Skeletal muscle cell (primary cell): ENCODE results near the gene BAIAP3.
"Not testable (repeated sequence)": the region's sequence is repeated elsewhere in the genome, so short reads cannot be mapped to it uniquely, and the experiment has no call there.

Experiments
- DNase-seq: peaks from one replicate; pipeline ENCODE4 v3.0.0-alpha.2; 2010; ENCODE audit warnings: low read depth
- H3K4me3 ChIP-seq: 2 replicates; pipeline ENCODE4 v1.5.1; 2011; ENCODE audit warnings: low read depth, mild to moderate bottlenecking, control low read depth, low read length, moderate library complexity

Gene BAIAP3

GRCh38 chr16:1315081-1316032 lies 18.1 kb upstream of the BAIAP3 start:
- DNase-seq = no peak
- no peak overlapping the region for H3K4me3 ChIP-seq

- H3K4me3 ChIP-seq = no peak overlapping the region
- no peak for DNase-seq
Observed at GRCh38 chr16:1316033-1316405, 17.4 kb upstream of the BAIAP3 start.

DNA sequence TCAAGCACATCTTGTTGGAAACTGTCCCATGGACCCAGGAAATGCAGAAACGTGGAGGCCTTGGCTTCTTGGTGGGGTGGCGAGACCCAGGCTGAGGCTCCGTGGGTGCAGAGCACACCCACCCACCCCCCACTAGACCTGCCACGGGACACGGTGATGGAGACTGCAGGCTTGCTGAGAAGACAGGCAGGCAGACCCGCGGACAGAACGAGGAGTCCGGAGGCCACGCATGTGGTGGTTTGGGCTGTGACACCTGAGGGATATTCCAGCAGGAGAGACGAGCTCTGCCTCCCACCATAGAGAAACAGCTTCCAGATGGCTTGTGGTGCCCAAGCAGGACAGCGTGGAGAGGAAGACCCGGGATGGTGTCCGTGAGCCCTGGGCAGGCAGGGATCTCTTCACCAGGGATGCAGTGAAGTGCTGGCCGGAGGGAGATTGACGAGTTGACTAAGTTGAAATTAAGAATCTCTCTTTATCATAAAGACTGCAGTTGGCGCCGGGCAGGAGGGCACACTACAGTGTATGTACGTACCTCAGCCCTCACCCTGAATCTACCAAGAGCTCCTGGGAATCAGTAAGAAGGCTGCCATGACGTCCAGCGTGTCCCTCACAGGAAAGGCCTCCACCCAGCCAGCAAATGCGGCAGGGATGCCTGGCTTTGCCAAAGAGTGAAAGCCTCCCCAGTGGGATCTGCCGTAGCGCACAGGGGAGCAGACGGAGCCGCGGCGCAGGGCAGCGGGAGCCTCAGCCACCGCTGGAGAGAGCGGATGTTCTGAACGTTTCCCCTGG lies 15.8 kb upstream of the BAIAP3 start:
- no peak overlapping the region for H3K4me3 ChIP-seq
- no peak for DNase-seq

DNA sequence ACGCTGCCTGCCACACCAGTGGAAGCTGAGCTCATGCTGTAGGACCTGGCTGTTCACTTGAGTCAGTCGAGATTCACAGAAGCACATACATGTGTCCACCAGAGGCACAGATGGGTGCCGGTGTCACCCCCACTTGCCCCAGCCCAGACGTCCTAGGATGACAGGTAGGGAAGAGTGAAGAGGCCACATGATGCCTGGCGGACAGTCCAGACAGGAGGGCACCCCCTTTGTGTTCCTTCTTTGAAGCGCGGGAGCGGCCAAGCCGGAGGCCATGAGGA lies 15.2 kb upstream of the BAIAP3 start:
- DNase-seq = no peak
- H3K4me3 ChIP-seq = no peak overlapping the region

DNA sequence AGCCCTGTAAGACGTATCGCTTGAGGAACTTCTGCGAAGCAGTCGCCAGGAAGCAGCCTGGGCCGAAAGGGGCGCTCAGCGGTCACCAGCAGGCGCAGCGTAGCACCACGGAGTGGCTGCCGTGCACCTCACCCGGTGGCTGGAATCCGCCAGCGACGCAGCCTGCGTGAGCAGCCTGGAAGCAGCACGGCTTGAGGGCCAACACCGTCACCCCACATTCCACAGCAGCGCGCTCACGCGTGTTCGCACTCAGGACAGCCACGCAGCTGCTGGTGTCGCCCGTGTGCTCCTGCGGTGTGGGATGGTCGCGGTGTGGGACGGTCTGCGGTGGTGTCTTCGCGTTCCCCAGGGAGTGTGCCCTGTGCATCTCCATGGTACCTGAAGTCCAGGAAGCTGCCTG lies 14.4 kb upstream of the BAIAP3 start:
- no peak for DNase-seq
- no peak overlapping the region for H3K4me3 ChIP-seq

GRCh38 chr16:1320097-1320496 lies 13.3 kb upstream of the BAIAP3 start:
- H3K4me3 ChIP-seq = no peak overlapping the region
- no peak for DNase-seq

DNA sequence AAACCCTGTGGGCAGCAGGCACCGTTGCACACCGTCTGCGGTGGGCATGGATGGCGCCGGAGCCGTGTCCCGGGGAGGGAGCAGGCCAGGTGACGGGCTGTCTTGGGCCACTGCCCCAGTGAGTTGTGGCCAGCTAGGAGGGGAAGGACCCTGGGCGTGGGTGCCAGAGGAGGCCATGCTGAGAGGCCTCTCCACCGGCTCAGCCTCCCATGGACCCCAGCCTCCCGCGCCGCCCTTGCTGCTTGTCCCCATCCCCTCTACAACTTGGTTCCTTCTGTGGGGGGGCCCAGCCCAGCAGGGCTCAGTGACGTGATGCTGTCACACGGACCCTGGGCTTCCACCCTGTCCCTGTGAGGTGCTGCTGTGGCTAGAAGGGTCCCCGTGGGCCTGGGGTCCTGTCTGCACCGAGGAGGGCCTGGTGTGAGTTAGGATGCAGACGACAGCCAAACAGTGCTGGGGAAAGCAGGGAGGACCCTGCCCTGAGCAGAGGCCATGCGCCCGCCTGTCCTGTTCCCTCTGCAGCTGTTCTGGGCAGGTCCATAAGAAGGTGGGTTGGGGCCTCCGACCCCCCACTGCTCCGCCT lies 12.7 kb upstream of the BAIAP3 start:
- no peak overlapping the region for H3K4me3 ChIP-seq
- no peak for DNase-seq

GRCh38 chr16:1322407-1322806 lies 11.0 kb upstream of the BAIAP3 start:
- no peak overlapping the region for H3K4me3 ChIP-seq
- DNase-seq = no peak

- no peak overlapping the region for H3K4me3 ChIP-seq
- DNase-seq = no peak
Observed at GRCh38 chr16:1323296-1324239, 9.9 kb upstream of the BAIAP3 start.

DNA sequence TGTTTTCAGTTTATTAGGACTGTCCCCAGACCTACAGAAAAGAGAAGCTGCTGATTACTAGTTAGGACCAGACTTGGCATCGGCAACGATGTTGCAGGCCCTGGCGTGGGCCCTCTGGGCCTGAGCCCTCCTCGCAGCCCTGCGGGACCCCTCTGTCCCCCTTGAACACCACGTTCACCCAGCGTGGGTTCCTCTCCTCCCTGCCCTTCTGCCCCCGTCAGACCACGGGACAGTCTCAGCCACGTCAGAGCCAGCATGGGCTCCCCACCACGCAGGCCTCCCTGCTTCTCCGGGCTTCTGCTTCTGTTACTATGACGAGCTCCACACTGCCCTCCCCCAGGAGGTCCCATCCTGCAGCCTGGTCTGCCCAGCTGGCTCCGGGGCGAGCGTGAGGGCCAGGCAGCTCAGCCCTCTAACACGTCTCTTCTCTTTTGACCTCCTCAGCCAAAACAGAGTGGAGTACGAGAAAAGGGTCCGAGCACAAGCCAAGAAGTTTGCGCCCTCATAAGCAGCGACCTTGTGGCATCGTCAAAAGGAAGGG lies 9.1 kb upstream of the BAIAP3 start:
- no peak overlapping the region for H3K4me3 ChIP-seq

GRCh38 chr16:1325261-1325660 lies 8.2 kb upstream of the BAIAP3 start:
- no peak for DNase-seq
- H3K4me3 ChIP-seq = no peak overlapping the region

More for the DNA sequence above, 9.1 kb upstream of the BAIAP3 start:
- DNase-seq = no peak

DNA sequence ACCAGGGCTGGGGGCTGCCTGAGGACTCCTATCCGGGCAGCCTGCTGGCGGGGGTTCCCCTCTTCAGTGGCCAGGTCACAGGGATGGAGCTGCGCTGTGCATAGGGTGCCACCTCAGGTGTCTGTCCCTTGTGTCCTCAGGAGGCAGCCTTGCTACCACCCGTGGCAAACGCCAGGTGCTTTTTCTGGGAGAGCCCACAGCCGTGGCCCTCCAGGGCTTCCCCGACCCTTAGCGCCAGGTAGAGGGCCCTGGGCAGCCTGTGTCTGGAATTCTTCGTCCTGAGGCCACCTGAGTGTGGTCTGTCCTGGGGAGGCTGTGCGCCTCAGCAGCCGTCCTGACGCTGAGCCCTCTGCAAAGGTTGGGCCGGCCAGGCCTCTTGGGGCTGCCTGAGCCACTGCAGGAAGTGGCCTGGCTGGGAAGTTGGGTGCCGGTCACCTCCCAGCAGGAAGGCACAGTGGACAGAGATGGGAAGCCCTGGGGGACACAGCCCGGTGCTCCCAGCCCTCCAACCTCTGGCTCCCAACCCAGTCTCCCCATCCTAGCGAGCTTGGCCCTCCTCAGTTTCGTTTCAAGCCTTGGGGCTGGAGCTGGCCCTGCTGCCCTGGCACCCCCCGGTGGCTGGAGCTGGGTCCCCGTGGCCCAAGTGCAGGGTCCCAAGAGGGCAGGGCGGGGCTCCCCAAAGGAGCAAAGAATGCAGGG lies 7.6 kb upstream of the BAIAP3 start:
- H3K4me3 ChIP-seq = no peak overlapping the region
- no peak for DNase-seq

DNA sequence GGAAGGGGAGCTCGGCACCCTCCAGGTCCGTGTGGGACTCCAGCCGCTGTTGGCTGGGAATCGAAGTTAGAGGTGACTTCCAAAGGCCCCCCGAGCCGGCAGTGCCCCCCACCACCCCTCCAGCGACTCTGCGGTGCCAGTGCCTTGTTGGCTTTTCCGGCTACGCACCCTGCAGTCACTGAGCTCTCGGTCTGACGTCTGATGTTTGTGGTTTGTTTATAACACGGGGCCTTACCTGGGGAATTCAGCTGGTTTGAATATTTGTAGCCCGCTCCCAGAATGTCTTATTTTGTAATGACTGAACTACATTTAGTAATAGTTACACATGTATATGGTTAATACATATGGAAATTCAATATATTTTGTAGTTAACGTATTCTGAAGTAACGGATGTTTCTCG lies 7.1 kb upstream of the BAIAP3 start:
- DNase-seq = no peak
- H3K4me3 ChIP-seq = no peak overlapping the region

DNA sequence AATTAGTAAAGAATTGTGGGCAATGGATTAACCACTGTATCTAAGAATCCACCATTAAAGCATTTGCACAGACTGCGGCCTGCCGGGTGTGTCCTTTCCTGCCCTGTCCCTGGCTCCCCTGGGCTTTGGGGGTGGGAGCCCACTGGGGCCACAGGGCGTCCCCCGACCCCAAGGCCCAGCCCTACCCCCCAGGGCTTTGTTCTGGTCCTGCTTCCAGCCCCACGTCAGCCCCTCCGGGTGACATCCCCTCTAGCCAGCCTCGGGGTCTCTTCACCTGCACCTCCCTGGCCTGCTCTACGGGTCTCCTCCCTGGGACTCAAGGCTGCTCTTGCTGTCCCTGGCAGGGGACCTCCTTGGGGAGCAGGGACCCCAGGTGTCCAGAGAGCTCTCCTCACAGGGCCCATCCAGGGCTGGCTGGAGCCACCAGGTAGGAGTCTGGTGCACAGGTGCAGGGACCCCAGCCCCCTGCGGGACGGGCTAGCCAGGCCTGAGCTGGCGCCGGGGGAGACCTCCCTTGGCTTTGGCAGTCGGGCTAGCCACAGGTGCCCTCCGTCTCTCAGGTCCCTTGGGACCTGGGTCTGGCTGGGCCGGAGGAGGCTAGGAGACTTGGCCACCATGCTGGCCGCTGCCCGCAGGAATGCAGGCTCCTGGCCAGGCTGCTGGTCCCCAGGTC lies 6.4 kb upstream of the BAIAP3 start:
- no peak for DNase-seq
- H3K4me3 ChIP-seq = no peak overlapping the region

DNA sequence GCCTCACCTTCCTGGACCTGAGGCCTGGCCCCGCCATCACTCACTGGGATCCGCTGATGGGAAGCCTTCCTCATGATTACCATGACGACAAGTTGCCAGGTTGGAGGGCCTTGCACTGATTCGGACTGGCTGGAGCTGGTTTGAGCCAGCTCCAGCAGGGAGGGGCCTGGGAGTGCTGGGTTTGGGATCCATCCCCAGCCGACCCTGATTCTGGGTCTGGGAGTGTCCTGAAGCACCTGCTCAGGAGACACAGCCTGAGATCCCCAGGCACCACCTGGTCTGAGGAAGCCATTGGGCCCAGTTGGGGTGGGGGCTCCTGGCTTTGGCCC lies 5.9 kb upstream of the BAIAP3 start:
- H3K4me3 ChIP-seq = no peak overlapping the region
- no peak for DNase-seq

- H3K4me3 ChIP-seq, DNase-seq: not testable (repeated sequence)
Observed at GRCh38 chr16:1328136-1328535, 5.3 kb upstream of the BAIAP3 start.

GRCh38 chr16:1328961-1329360 lies 4.5 kb upstream of the BAIAP3 start:
- DNase-seq, H3K4me3 ChIP-seq: not testable (repeated sequence)

DNA sequence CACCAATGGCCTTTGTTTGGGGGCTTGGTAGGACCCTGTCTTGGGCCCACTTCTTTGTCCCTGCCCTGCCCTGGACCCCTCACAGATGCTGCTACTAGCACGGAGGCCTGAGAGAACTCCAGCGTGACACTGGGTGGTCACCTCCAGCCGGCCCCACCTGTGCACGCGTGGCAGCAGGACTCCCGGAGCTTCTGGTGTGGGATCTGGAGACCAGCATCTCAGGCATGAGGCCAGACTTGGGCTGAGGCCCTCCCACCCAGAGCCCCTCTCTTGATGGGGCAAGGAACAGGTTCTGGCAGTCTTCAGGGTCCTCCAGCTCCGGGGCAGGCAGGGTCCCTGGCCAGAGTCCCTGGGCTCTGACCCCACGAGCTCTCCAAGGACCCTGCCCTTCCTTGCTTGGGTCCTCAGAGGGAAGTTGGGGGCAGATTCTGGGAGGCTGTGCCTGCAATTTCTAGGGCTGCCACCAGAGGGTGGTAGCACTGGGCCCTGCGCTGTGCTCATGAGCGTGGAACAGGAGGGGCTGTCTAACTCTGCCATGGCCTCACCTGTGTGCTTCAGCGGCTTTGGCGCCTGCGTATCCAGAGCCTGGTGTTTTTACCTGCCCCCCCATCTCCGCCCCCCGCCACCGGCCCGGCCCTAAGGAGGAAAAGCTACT lies 3.1 kb upstream of the BAIAP3 start:
- no peak for DNase-seq
- no peak overlapping the region for H3K4me3 ChIP-seq
